Heart left ventricle (tissue), 16 donors: Measurements from ENCODE around the gene MANF. TPM values are rescaled to one million over a fixed set of nuclear protein-coding genes. Genes with fewer than 3 reads are reported as not detected.

Experiments used
- ATAC-seq, 4 donors: fragments of 200-7000 bp; cut with Tn5 transposase; one replicate each; pipeline ENCODE4 v1.9.1; 2020 to 2022; ENCODE audit warnings: moderate library complexity in 4 of 4, mild to moderate bottlenecking in 3 of 4, moderate number of reproducible peaks in 1 of 4
- DNase-seq, 5 donors: peaks; one replicate each; pipeline ENCODE4 v3.0.0-alpha.2; 2020
- H3K27ac ChIP-seq, 12 donors: fragments of 200-600 bp; sonication (generic) in 4 of 12; one replicate each; pipeline versions ENCODE4 v1.5.0 to v1.8.0; 2016 to 2022; ENCODE audit warnings: mild to moderate bottlenecking in 2 of 12
- H3K27me3 ChIP-seq, 9 donors: fragments of 200-600 bp; sonication (generic) in 2 of 9; one replicate each; pipeline versions ENCODE4 v1.5.1 to v1.8.0; 2016 to 2022; ENCODE audit warnings: mild to moderate bottlenecking in 3 of 9
- H3K36me3 ChIP-seq, 9 donors: fragments of 200-600 bp; sonication (generic) in 2 of 9; one replicate each; pipeline versions ENCODE4 v1.5.0 to v1.8.0; 2018 to 2022; ENCODE audit warnings: mild to moderate bottlenecking in 2 of 9
- H3K4me1 ChIP-seq, 12 donors: fragments of 200-600 bp; sonication (generic) in 4 of 12; one replicate each; pipeline versions ENCODE4 v1.5.0 to v1.8.0; 2016 to 2022; ENCODE audit warnings: mild to moderate bottlenecking in 3 of 12
- H3K4me3 ChIP-seq, 12 donors: fragments of 200-600 bp; sonication (generic) in 4 of 12; one replicate each; pipeline versions ENCODE4 v1.5.0 to v1.8.0; 2017 to 2022; ENCODE audit warnings: mild to moderate bottlenecking in 9 of 12, moderate library complexity in 4 of 12
- H3K9me3 ChIP-seq, 12 donors: fragments of 200-600 bp; sonication (generic) in 4 of 12; one replicate each; pipeline versions ENCODE4 v1.5.0 to v1.8.0; 2016 to 2022; ENCODE audit warnings: mild to moderate bottlenecking in 1 of 12
- CTCF ChIP-seq, 12 donors: fragments of 200-600 bp; sonication (generic) in 4 of 12; IDR thresholded peaks; one replicate each; pipeline versions ENCODE4 v1.5.0 to v1.8.0; 2018 to 2022; ENCODE audit warnings: antibody characterized with exemption in 12 of 12, mild to moderate bottlenecking in 5 of 12
- POLR2A ChIP-seq, 2 donors: fragments of 450-650 bp; IDR thresholded peaks; one replicate each; pipeline ENCODE4 v1.6.1; 2017; ENCODE audit warnings: antibody characterized with exemption in 2 of 2, mild to moderate bottlenecking in 2 of 2, moderate library complexity in 2 of 2
- WGBS, 4 donors: extraction: QIAGEN DNeasy Blood & Tissue Kit in 2 of 4; methylation state at CpG; one replicate each; pipeline versions ENCODE4 v1.1.5 to v1.1.7; 2013 to 2018; 5-methylcytosine and 5-hydroxymethylcytosine counted together
- intact Hi-C, 10 donors: fragments of 100-400 bp; cut with DNase I; formaldehyde crosslinking; loops; one replicate each; pipeline versions ENCODE4 v1.11.1 to v1.14.2; 2022
- polyA plus RNA-seq, 2 donors: library from polyadenylated mRNA; stranded (reverse); fragments of 200-250 nt; gene quantifications; one replicate each; pipeline ENCODE4 v1.2.3, GENCODE V29; 2013
- total RNA-seq, 9 donors: library from RNA; depleted of rRNA in 2 of 9; stranded (reverse); fragments of >200 nt in 2 of 9; fragmentation: NEBNext Ultra II Directional in 3 of 9; extraction: Animal tissue kit (Norgen Biotek cat#: 25700) in 3 of 9; gene quantifications; one replicate each; pipeline versions ENCODE4 v1.1.0 to v1.2.4, GENCODE V29; 2016 to 2023
- donor health status: ischemic (EF 13 %, LVEDD 7.1; RV severe dilation, severe dysfunction).
- donor health status: healthy with polysubstance abuse.
- donor health status: DM: no; HTN: yes; CAD: no.
- donor health status: DM: no; HTN: no; CAD: no.
- donor health status: ischemic (EF 25% LVEDD 6.9; RV normal size, moderate dysfunction).
- donor health status: ischemic (EF 25% LVEDD 5.7; RV mildly dilated, moderate dysfunction).
- donor health status: healthy.
- donor health status: DM: yes; HTN: yes; CAD: no.
- donor health status: ischemic (EF 35%, LVEDD 5.7; RV mildly dilated, moderate dysfunction).
- donor health status: nonischemic (EF 11% LVEDD 7.7; RV severe dilation, severe dysfunction).
- donor health status: DM: yes; HTN: yes; CAD: no.
- donor health status: PGD.
- donor health status: ischemic (EF 29% LVEDD 5.4; RV normal size, mild dysfunction).
- donor health status: nonischemic (EF 23%, LVEDD 6.1; RV moderate dilation, normal function).

MANF gene
- total and polyA plus RNA-seq, 11 donors = 21.2 to 130 (median 47.5) TPM

DNA sequence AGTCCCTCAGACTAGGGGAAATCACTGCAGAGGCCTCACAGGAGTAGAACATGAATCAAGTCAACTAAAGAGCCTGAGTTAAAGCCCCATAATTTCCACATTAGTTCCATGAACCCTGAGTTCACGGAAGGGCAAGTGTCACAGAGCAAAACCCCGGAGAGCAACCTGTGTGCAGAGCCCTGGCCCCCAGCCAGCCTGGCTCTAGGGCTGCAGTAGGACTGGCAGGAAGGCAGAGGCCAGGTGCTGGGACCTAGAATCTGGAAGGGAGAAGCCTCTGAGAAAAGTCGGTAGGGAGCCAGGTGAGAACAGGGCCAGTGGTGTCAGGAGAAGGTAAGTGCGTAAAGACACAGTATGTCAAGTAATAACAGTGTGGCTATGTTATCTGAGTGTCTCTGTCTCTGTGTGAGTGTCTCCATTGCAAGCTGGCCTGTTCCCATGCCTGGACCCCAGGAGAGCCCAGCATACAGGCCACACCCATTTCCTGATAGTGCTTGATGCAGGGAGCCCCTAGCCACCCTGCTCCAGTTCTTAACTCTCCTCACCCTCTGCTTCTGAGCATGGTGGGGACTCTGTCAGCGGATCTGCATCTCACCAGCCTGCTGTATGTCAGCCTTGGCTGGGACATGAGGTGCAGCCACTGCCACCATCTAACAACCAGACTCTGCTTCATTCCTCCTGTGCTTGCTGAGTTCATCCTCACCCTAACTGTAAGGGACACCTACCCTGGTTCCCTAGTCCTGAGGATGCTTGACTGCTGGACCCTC, 11.3 kb upstream of the MANF start:
- no peak overlapping the region for H3K27ac ChIP-seq
- H3K4me1 ChIP-seq = no peaks in the 10 kb centered on the region
- H3K4me3 ChIP-seq = no peak overlapping the region
- no peak for DNase-seq
- TF ChIP-seq POLR2A (IDR thresholded peaks at IDR 0.05) (no peak), CTCF (IDR thresholded peaks at IDR 0.05) (no peak)
- no peak for ATAC-seq
- H3K9me3 ChIP-seq = no peaks in the 10 kb centered on the region
- intact Hi-C loops = loop anchor here (5.0 to 10.0 kb wide), 8 partner anchors 272 to 802 kb away; partner anchors contain the start of genes MAPKAPK3 (in 8 of the 10) and DOCK3 (in 2 of the 10)
- no peaks in the 10 kb centered on the region for H3K36me3 ChIP-seq
- WGBS, 4 donors = 79 to 87% (median 85%) methylated on average over 5 of the region's 5 CpGs
- no peaks in the 10 kb centered on the region for H3K27me3 ChIP-seq

- no peak for TF ChIP-seq CTCF (IDR thresholded peaks at IDR 0.05)
- no peak for TF ChIP-seq POLR2A (IDR thresholded peaks at IDR 0.05)
- WGBS, 4 donors = 92 to 98% (median 95%) methylated on average over 10 to 11 of the region's 11 CpGs
- Histone ChIP-seq H3K9me3 (no peaks in the 10 kb centered on the region), H3K27me3 (no peaks in the 10 kb centered on the region), H3K4me3 (no peak overlapping the region), H3K36me3 (no peaks in the 10 kb centered on the region), H3K27ac (no peak overlapping the region), H3K4me1 (no peaks in the 10 kb centered on the region)
- intact Hi-C loops = loop anchor here (5.0 to 10.0 kb wide), 8 partner anchors 272 to 802 kb away; partner anchors contain the start of genes MAPKAPK3 (in 8 of the 10) and DOCK3 (in 2 of the 10)
- ATAC-seq (no peak), DNase-seq (no peak)
Measured at GRCh38 chr3:51374456-51374855, 10.6 kb upstream of the MANF start.

- no peaks in the 10 kb centered on the region for H3K4me1 ChIP-seq
- no peaks in the 10 kb centered on the region for H3K9me3 ChIP-seq
- ATAC-seq = no peak
- no peak for TF ChIP-seq CTCF (IDR thresholded peaks at IDR 0.05)
- no peak for TF ChIP-seq POLR2A (IDR thresholded peaks at IDR 0.05)
- H3K27ac ChIP-seq = no peak overlapping the region
- H3K4me3 ChIP-seq = no peak overlapping the region
- no peaks in the 10 kb centered on the region for H3K36me3 ChIP-seq
- intact Hi-C loops = loop anchor here in 3 of 10 donors (10.0 kb wide), 3 partner anchors 400 to 750 kb away; partner anchors contain the start of gene DOCK3 (in 2 of the 3)
- H3K27me3 ChIP-seq = no peaks in the 10 kb centered on the region
- DNase-seq = no peak
Measured at GRCh38 chr3:51375136-51375535, 10.0 kb upstream of the MANF start.

- H3K9me3 ChIP-seq = no peaks in the 10 kb centered on the region
- H3K27me3 ChIP-seq = no peaks in the 10 kb centered on the region
- 61 to 86% (median 74%) methylated on average over 8 of the region's 8 CpGs for WGBS, 4 donors
- ATAC-seq = no peak
- intact Hi-C loops = loop anchor here in 3 of 10 donors (10.0 kb wide), 3 partner anchors 401 to 751 kb away; partner anchors contain the start of gene DOCK3 (in 2 of the 3)
- H3K27ac ChIP-seq = no peak overlapping the region
- no peak for DNase-seq
- TF ChIP-seq CTCF (IDR thresholded peaks at IDR 0.05) = no peak
- no peak for TF ChIP-seq POLR2A (IDR thresholded peaks at IDR 0.05)
- H3K36me3 ChIP-seq = no peaks in the 10 kb centered on the region
- H3K4me3 ChIP-seq = no peak overlapping the region
- no peaks in the 10 kb centered on the region for H3K4me1 ChIP-seq
Measured at GRCh38 chr3:51375571-51375970, 9.5 kb upstream of the MANF start.
